H1 (cell line): ENCODE results near the gene UGT1A9. TPM values are rescaled to one million over a fixed set of nuclear protein-coding genes. Genes with fewer than 3 reads are reported as not detected.

Experiments used
- CTCF ChIA-PET: fragments of 300-600 bp; sonication (Branson Sonifier 250); formaldehyde crosslinking; loops from one replicate; lab custom pipeline; 2021; ENCODE audit not compliant: partially characterized antibody; lab: Charles Lee
- POLR2A ChIA-PET: fragments of 300-600 bp; sonication (Branson Sonifier 250); formaldehyde crosslinking; loops from one replicate; lab custom pipeline; 2021; ENCODE audit warnings: inconsistent platforms; ENCODE audit not compliant: partially characterized antibody; lab: Charles Lee
- DNase-seq, 2 experiments: peaks; one replicate each; pipeline versions ENCODE4 v3.0.0 to v3.0.0-alpha.2; 2010 to 2022; ENCODE audit warnings: low spot score in 2 of 2, low read depth in 1 of 2, mixed read lengths in 1 of 2
- FAIRE-seq: peaks from 2 replicates; lab custom pipeline; 2011; peaks lifted over from hg19 to GRCh38; lab: Jason Lieb, UNC
- H2AFZ ChIP-seq: 2 replicates; pipeline ENCODE4 v1.8.1; 2012; ENCODE audit warnings: low read length, inconsistent platforms
- H2AK5ac ChIP-seq: 2 replicates; pipeline ENCODE4 v1.6.1; 2013; ENCODE audit warnings: low read depth, low read length
- H2BK120ac ChIP-seq: replicated peaks from 2 replicates; pipeline ENCODE3; 2013; ENCODE audit warnings: low read depth, low read length, inconsistent platforms
- H2BK12ac ChIP-seq: 2 replicates; pipeline ENCODE4 v1.6.1; 2013; ENCODE audit warnings: low read depth, low read length
- H2BK15ac ChIP-seq: 2 replicates; pipeline ENCODE4 v1.6.1; 2013; ENCODE audit warnings: low read length
- H2BK20ac ChIP-seq: 2 replicates; pipeline ENCODE4 v1.6.1; 2013; ENCODE audit warnings: low read length
- H2BK5ac ChIP-seq: 2 replicates; pipeline ENCODE4 v1.6.1; 2013; ENCODE audit warnings: low read depth, low read length
- H3K14ac ChIP-seq: 2 replicates; pipeline ENCODE4 v1.6.1; 2013; ENCODE audit warnings: inconsistent platforms; ENCODE audit not compliant: insufficient read length
- H3K18ac ChIP-seq: 2 replicates; pipeline ENCODE4 v1.6.1; 2013; ENCODE audit warnings: low read length; ENCODE audit errors: extremely low read depth
- H3K23ac ChIP-seq: 2 replicates; pipeline ENCODE4 v1.6.1; 2013; ENCODE audit warnings: inconsistent platforms; ENCODE audit not compliant: insufficient read length
- H3K23me2 ChIP-seq: 2 replicates; pipeline ENCODE4 v1.6.1; 2013; ENCODE audit warnings: low read depth, low read length
- H3K27ac ChIP-seq: 2 replicates; pipeline ENCODE4 v1.6.1; 2011; ENCODE audit warnings: low read depth, low read length, inconsistent platforms
- H3K27me3 ChIP-seq, 4 experiments: replicated peaks in 1 of 4; 1 replicate in 1 of 4; 2 replicates in 3 of 4; pipeline versions ENCODE4 v1.6.1 to v1.8.1; 2011 to 2013; ENCODE audit warnings: low read length in 3 of 4, mild to moderate bottlenecking in 3 of 4, inconsistent platforms in 2 of 4, mixed read lengths in 2 of 4, moderate library complexity in 1 of 4; ENCODE audit not compliant: control insufficient read depth in 3 of 4, insufficient read depth in 3 of 4; ENCODE audit errors: extremely low read depth in 1 of 4
- H3K36me3 ChIP-seq, 4 experiments: 2 replicates each; pipeline versions ENCODE4 v1.6.1 to v1.8.1; 2011 to 2013; ENCODE audit warnings: mild to moderate bottlenecking in 4 of 4, low read length in 3 of 4, moderate library complexity in 2 of 4, control low read depth in 1 of 4, inconsistent platforms in 1 of 4; ENCODE audit not compliant: insufficient read depth in 4 of 4, control insufficient read depth in 2 of 4
- H3K4ac ChIP-seq: replicated peaks from 2 replicates; pipeline ENCODE3; 2013; ENCODE audit warnings: low read length, low read depth, mixed read lengths, inconsistent platforms; ENCODE audit not compliant: insufficient read length
- H3K4me1 ChIP-seq, 4 experiments: replicated peaks in 1 of 4; 1 replicate in 1 of 4; 2 replicates in 3 of 4; pipeline versions ENCODE4 v1.6.1 to v1.8.1; 2011 to 2013; ENCODE audit warnings: low read length in 3 of 4, inconsistent platforms in 2 of 4, mixed read lengths in 1 of 4; ENCODE audit not compliant: insufficient read depth in 4 of 4, control insufficient read depth in 3 of 4
- H3K4me2 ChIP-seq, 2 experiments: 2 replicates each; pipeline versions ENCODE4 v1.6.1 to v1.8.1; 2011 to 2013; ENCODE audit warnings: low read depth in 2 of 2, low read length in 2 of 2, control low read depth in 1 of 2, inconsistent platforms in 1 of 2, mild to moderate bottlenecking in 1 of 2; ENCODE audit not compliant: insufficient read depth in 1 of 2
- H3K4me3 ChIP-seq, 4 experiments: fragments of 200-600, 300-600 bp in 1 of 4; sonication (generic), shearing (Covaris generic), sonication (Bioruptor Twin) in 1 of 4; 2 replicates each; pipeline versions ENCODE4 v1.5.1 to v1.8.1; 2011 to 2016; ENCODE audit warnings: low read length in 4 of 4, low read depth in 3 of 4, control low read depth in 2 of 4, inconsistent platforms in 2 of 4, mild to moderate bottlenecking in 2 of 4, mixed read lengths in 1 of 4, moderate library complexity in 1 of 4; ENCODE audit not compliant: insufficient read depth in 2 of 4; ENCODE audit errors: extremely low read depth in 1 of 4
- H3K56ac ChIP-seq: replicated peaks from 2 replicates; pipeline ENCODE3; 2013; ENCODE audit warnings: low read depth, mild to moderate bottlenecking, mixed read lengths, low read length, inconsistent platforms; ENCODE audit not compliant: insufficient read length
- H3K79me1 ChIP-seq: 2 replicates; pipeline ENCODE4 v1.6.1; 2013; ENCODE audit warnings: low read depth, low read length, control low read depth
- H3K79me2 ChIP-seq, 2 experiments: 2 replicates each; pipeline versions ENCODE4 v1.6.1 to v1.8.1; 2012 to 2013; ENCODE audit warnings: low read length in 2 of 2, mild to moderate bottlenecking in 2 of 2, inconsistent platforms in 1 of 2; ENCODE audit not compliant: insufficient read depth in 2 of 2, control insufficient read depth in 1 of 2
- H3K9ac ChIP-seq, 4 experiments: replicated peaks in 1 of 4; 1 replicate in 1 of 4; 2 replicates in 3 of 4; pipeline versions ENCODE4 v1.6.1 to v1.8.1; 2011 to 2013; ENCODE audit warnings: low read depth in 3 of 4, low read length in 3 of 4, control low read depth in 2 of 4, mild to moderate bottlenecking in 2 of 4, moderate library complexity in 2 of 4, inconsistent platforms in 1 of 4; ENCODE audit errors: extremely low read depth in 1 of 4
- H3K9me3 ChIP-seq, 2 experiments: 2 replicates each; pipeline versions ENCODE4 v1.6.1 to v1.8.1; 2012 to 2013; ENCODE audit warnings: mild to moderate bottlenecking in 2 of 2, moderate library complexity in 2 of 2, control low read depth in 1 of 2, inconsistent platforms in 1 of 2, low read depth in 1 of 2, low read length in 1 of 2, mixed read lengths in 1 of 2; ENCODE audit not compliant: insufficient read depth in 2 of 2
- H4K20me1 ChIP-seq, 2 experiments: replicated peaks in 1 of 2; 2 replicates each; pipeline versions ENCODE3 to v1.8.1; 2011 to 2013; ENCODE audit warnings: inconsistent platforms in 2 of 2, low read length in 2 of 2, mild to moderate bottlenecking in 1 of 2; ENCODE audit not compliant: insufficient read depth in 2 of 2, control insufficient read depth in 1 of 2
- H4K5ac ChIP-seq: 2 replicates; pipeline ENCODE4 v1.6.1; 2013; ENCODE audit warnings: low read length, low read depth, mixed read lengths, inconsistent platforms; ENCODE audit not compliant: insufficient read length
- H4K8ac ChIP-seq: 2 replicates; pipeline ENCODE4 v1.8.0; 2013; ENCODE audit warnings: mild to moderate bottlenecking, moderate library complexity, low read length, inconsistent platforms; ENCODE audit not compliant: insufficient read depth; ENCODE audit errors: extremely low read depth
- H4K91ac ChIP-seq: replicated peaks from 2 replicates; pipeline ENCODE3; 2013; ENCODE audit warnings: low read length, mixed read lengths, inconsistent platforms; ENCODE audit not compliant: insufficient read length
- BRCA1 ChIP-seq: IDR thresholded peaks from 2 replicates; pipeline ENCODE4 v1.6.1; 2012; ENCODE audit warnings: low read depth, low read length, improper control_type of control experiment
- CBX5 ChIP-seq: fragments of 300-800, 300-1000 bp; sonication (generic); IDR thresholded peaks from 2 replicates; pipeline ENCODE4 v1.7.1; 2016; ENCODE audit warnings: antibody characterized with exemption, low read length, low read depth
- CHD2 ChIP-seq: IDR thresholded peaks from 2 replicates; pipeline ENCODE4 v1.6.1; 2012; ENCODE audit warnings: low read length, improper control_type of control experiment
- E2F6 ChIP-seq: IDR thresholded peaks from 2 replicates; pipeline ENCODE4 v1.6.1; 2012; ENCODE audit warnings: inconsistent platforms
- KDM4A ChIP-seq: IDR thresholded peaks from one replicate; pipeline ENCODE4 v1.7.1; 2012; ENCODE audit warnings: low read depth, mild to moderate bottlenecking, moderate library complexity, low read length, inconsistent platforms; ENCODE audit not compliant: severe bottlenecking
- NANOG ChIP-seq: IDR thresholded peaks from 2 replicates; pipeline ENCODE4 v1.6.1; 2011; ENCODE audit warnings: low read length, low read depth, mild to moderate bottlenecking, inconsistent platforms; ENCODE audit not compliant: insufficient read depth, poor library complexity, severe bottlenecking
- PHF8 ChIP-seq: fragments of 200-600 bp; sonication (generic); conservative IDR thresholded peaks from 2 replicates; pipeline ENCODE4 v1.7.1; 2012; ENCODE audit warnings: low read depth, mild to moderate bottlenecking, inconsistent platforms, low read length, moderate library complexity
- RFX5 ChIP-seq: IDR thresholded peaks from 2 replicates; pipeline ENCODE4 v1.6.1; 2011; ENCODE audit warnings: low read depth, low read length, improper control_type of control experiment, borderline replicate concordance
- SIX5 ChIP-seq: IDR thresholded peaks from 2 replicates; pipeline ENCODE4 v1.6.1; 2011; ENCODE audit warnings: mild to moderate bottlenecking, low read depth, low read length
- TBP ChIP-seq: IDR thresholded peaks from 2 replicates; pipeline ENCODE4 v1.6.1; 2011; ENCODE audit warnings: low read depth, low read length, improper control_type of control experiment
- USF2 ChIP-seq: IDR thresholded peaks from 2 replicates; pipeline ENCODE4 v1.6.1; 2011; ENCODE audit warnings: low read length, improper control_type of control experiment
- WGBS, 2 experiments: shearing (Covaris generic) in 1 of 2; methylation state at CpG; one replicate each; pipeline versions ENCODE4 v1.1.6 to v1.1.7; 2013 to 2015; ENCODE audit warnings: low lambda C conversion rate in 2 of 2, mixed read lengths in 2 of 2, inconsistent platforms in 1 of 2, low coverage in 1 of 2, missing lambda C conversion rate in 1 of 2; ENCODE audit not compliant: insufficient replicate concordance in 2 of 2, insufficient coverage in 1 of 2, insufficient read length in 1 of 2; ENCODE audit errors: extremely low coverage in 1 of 2, missing lambda C conversion rate in 1 of 2; 5-methylcytosine and 5-hydroxymethylcytosine counted together
- polyA plus RNA-seq, 7 experiments: library from polyadenylated mRNA; depleted of rRNA in 3 of 7; stranded (reverse) in 5 of 7; unstranded in 2 of 7; fragments of >200 nt in 5 of 7; fragments of 200-250 nt in 2 of 7; gene quantifications; 1 replicate in 5 of 7; 2 replicates in 1 of 7; 4 replicates in 1 of 7; pipeline versions ENCODE4 v1.2.1 to v1.2.3, GENCODE V29; 2011 to 2013; ENCODE audit warnings: missing spikeins in 2 of 7, mixed read lengths in 2 of 7
- total RNA-seq: library from RNA; stranded (reverse); fragmentation: NEBNext Ultra II Directional; extraction: Animal tissue kit (Norgen Biotek cat#: 25700); gene quantifications from 2 replicates; pipeline ENCODE4 v1.2.1, GENCODE V29; 2021

The UGT1A9 gene
- total and polyA plus RNA-seq, 2 of the 8 experiments (the other 6 are each of a cell fraction or from before 2014, with no cell fraction given) = not detected

- H2BK12ac ChIP-seq = no peak overlapping the region; the same call in 1 of the 2 replicates
- no peak overlapping the region for H3K14ac ChIP-seq
- H3K36me3 ChIP-seq = no peaks in the 10 kb centered on the region
- H3K79me1 ChIP-seq = no peaks in the 10 kb centered on the region
- 0 out of 2 replicates have a peak overlapping the region, but pooled peaks have one; percentile 17 for H2BK5ac ChIP-seq
- H3K79me2 ChIP-seq = no peaks in the 10 kb centered on the region
- no peak overlapping the region for H2BK15ac ChIP-seq
- no peaks in the 10 kb centered on the region for H3K27me3 ChIP-seq
- H4K5ac ChIP-seq = peak overlapping the region; percentile 20
- H4K20me1 ChIP-seq = no peaks in the 10 kb centered on the region
- H2BK20ac ChIP-seq = 0 out of 2 replicates have a peak overlapping the region, but pooled peaks have one; percentile 88
- H3K18ac ChIP-seq = peak overlapping the region; percentile 20; the same call in 1 of the 2 replicates
- ChIA-PET POLR2A (no interaction called here), CTCF (interaction anchor here (0.8 to 3.1 kb wide), 2 partner anchors 9 to 12 kb away, joined by 3 to 12 read pairs; partner anchors contain the start of gene UGT1A5)
- peak overlapping the region; percentile 40; the same call in 1 of the 2 replicates for H2AFZ ChIP-seq
- no peak overlapping the region for H2BK120ac ChIP-seq
- H3K4me2 ChIP-seq = no peak overlapping the region
- no peaks in the 10 kb centered on the region for H3K9me3 ChIP-seq
- no peak overlapping the region for H3K4me3 ChIP-seq
- H3K4ac ChIP-seq = no peak overlapping the region
- H4K91ac ChIP-seq = no peak overlapping the region
- no peak overlapping the region for H3K9ac ChIP-seq
- FAIRE-seq (no peak), DNase-seq (no peak)
- H3K4me1 ChIP-seq = peaks cover 0 to 4% (median 0%) of the 10 kb centered on the region in 4 experiments; a peak in 1 of 7 replicates
- WGBS, 2 experiments = 92% methylated on average over 8 of the region's 8 CpGs; no CpG with 5 or more reads in 1 of the 2 experiments
- H2AK5ac ChIP-seq = no peak overlapping the region
- H3K23ac ChIP-seq = no peak overlapping the region
- H4K8ac ChIP-seq = no peak overlapping the region
- no peaks in the 10 kb centered on the region for H3K23me2 ChIP-seq
- no peak overlapping the region for H3K56ac ChIP-seq
- no peak overlapping the region for H3K27ac ChIP-seq
- TF ChIP-seq TBP (no peak), E2F6 (no peak), BRCA1 (no peak), RFX5 (no peak), PHF8 (no peak), CHD2 (no peak), CBX5 (no peak), KDM4A (no peak), NANOG (no peak), SIX5 (no peak), USF2 (no peak)
These were observed 27.8 kb downstream of the UGT1A9 start for GRCh38 chr2:233699424-233700027.
